GM10248 (cell line): ENCODE measurements around the gene HTR1B.

Experiments used
- CTCF ChIA-PET: fragments of 300-600 bp; sonication (Branson Sonifier 250); formaldehyde crosslinking; extraction: SDS; loops from one replicate; lab custom pipeline; 2021; ENCODE audit warnings: antibody characterized with exemption; lab: Yijun Ruan, JAX
- POLR2A ChIA-PET: fragments of 350-650 bp; sonication (Branson Sonifier 250); formaldehyde crosslinking; extraction: SDS; loops from one replicate; lab custom pipeline; 2020; ENCODE audit warnings: antibody characterized with exemption; lab: Yijun Ruan, JAX
- DNase-seq: peaks from one replicate; pipeline ENCODE4 v3.0.0; 2012; ENCODE audit errors: extremely low spot score
- CTCF ChIP-seq: IDR thresholded peaks from 2 replicates; pipeline ENCODE4 v1.5.1; 2012; ENCODE audit warnings: mild to moderate bottlenecking, low read depth; ENCODE audit errors: extremely low read depth, missing control alignments, control extremely low read depth

HTR1B gene

DNA sequence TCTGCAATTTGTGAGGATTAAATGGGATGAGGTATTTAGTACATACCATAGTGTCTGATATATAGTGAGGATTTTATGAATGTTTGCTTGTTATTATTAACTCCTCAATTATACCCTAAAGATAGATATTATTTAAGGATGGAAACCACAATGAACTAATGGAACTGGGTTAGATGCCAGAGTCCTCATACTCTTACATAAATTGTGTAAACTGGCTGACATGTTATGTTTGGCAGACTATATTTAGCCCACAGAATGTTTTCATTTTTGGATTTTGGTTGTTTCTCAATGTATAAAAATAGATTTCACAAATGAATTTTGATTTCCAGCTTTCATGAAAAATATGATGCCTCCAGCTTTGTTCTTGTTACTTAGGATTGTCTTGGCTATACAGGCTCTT lies 37.6 kb downstream of the HTR1B start:
- TF ChIP-seq CTCF: no peak
- CTCF ChIA-PET: interaction anchor here (1.9 kb wide), 1 partner anchor 15 kb away, joined by 5 read pairs; no protein-coding TSS in a partner anchor
- DNase-seq: no peak
- POLR2A ChIA-PET: no interaction called here

- POLR2A ChIA-PET: no interaction called here
These were observed 38.1 kb downstream of the HTR1B start for GRCh38 chr6:77425216-77425615.

GRCh38 chr6:77424761-77425160 lies 38.5 kb downstream of the HTR1B start:
- DNase-seq: no peak
- ChIA-PET CTCF (interaction anchor here (1.9 kb wide), 1 partner anchor 14 kb away, joined by 5 read pairs; no protein-coding TSS in a partner anchor), POLR2A (no interaction called here)
- TF ChIP-seq CTCF: no peak

More at GRCh38 chr6:77425216-77425615, 38.1 kb downstream of the HTR1B start:
- no peak for DNase-seq
- CTCF ChIA-PET: interaction anchor here (1.9 kb wide), 1 partner anchor 14 kb away, joined by 5 read pairs; no protein-coding TSS in a partner anchor
- no peak for TF ChIP-seq CTCF

DNA sequence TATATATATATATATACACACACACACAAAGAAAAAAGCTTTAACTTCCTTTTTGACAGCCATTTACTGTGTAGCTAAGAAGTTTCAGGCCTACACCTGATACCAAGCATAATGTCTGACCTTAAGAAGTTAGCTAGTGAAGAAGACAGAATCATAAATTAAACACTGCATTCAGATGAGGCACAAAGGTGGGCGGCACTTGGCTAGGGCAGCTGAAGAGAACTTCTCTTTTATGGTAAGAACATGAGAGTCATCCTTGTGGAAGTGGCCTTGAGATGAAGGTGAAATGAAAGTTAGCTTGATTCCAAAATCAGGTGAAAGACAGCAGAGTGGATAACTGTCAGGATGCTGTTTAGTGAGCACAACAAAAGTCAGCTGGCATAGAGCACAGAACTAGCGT lies 46.5 kb downstream of the HTR1B start:
- DNase-seq: no peak
- CTCF ChIA-PET: no interaction called here
- TF ChIP-seq CTCF: no peak
- POLR2A ChIA-PET: no interaction called here

DNA sequence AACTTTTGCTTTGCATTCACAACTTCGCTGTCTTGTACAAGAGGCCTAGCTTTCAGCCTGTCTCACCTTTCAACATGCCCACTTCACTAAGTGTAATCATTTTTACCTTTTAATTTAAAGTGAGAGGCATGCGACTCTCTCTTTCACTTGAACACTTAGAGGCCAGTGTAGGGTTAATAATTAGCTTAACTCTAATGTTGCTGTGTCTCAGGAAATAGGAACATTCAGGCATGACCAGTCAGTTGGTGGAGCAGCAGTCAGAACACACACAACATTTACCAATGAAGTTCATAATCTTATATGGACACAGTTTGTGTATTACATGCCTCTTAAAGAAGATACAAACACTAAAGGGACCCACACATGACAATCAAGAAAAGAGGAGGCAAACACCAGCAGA lies 47.6 kb downstream of the HTR1B start:
- ChIA-PET POLR2A (no interaction called here), CTCF (interaction anchor here (1.0 kb wide), 1 partner anchor 14 kb away, joined by 5 read pairs; no protein-coding TSS in a partner anchor)
- TF ChIP-seq CTCF: no peak
- DNase-seq: no peak
